Epidermal melanocyte (primary cell): ENCODE data around the gene SH3GLB1.
"Not testable (repeated sequence)": the region's sequence is repeated elsewhere in the genome, so short reads cannot be mapped to it uniquely, and the experiment has no call there.

Experiments
- DNase-seq: peaks from one replicate; pipeline ENCODE4 v3.0.0; 2011; ENCODE audit warnings: low spot score; ENCODE audit not compliant: insufficient read length

SH3GLB1 gene

GRCh38 chr1:86704458-86704971, at the start of gene SH3GLB1:
TSS of gene SH3GLB1 (plus strand) at chr1:86704576. CDS start at chr1:86704900, 324 bp downstream.
- peak; percentile 64 for DNase-seq

- DNase-seq: not testable (repeated sequence)
Observed at GRCh38 chr1:86658381-86658780, 46.0 kb upstream of the SH3GLB1 start.

GRCh38 chr1:86666368-86666767, 38.0 kb upstream of the SH3GLB1 start:
- no peak for DNase-seq

- no peak for DNase-seq
Observed at GRCh38 chr1:86687595-86687994, 16.8 kb upstream of the SH3GLB1 start.

GRCh38 chr1:86692641-86693040, 11.7 kb upstream of the SH3GLB1 start:
- no peak for DNase-seq

- DNase-seq: no peak
Observed at GRCh38 chr1:86695400-86695799, 9.0 kb upstream of the SH3GLB1 start.

GRCh38 chr1:86696522-86696921, 7.9 kb upstream of the SH3GLB1 start:
- DNase-seq: no peak

GRCh38 chr1:86699186-86699585, 5.2 kb upstream of the SH3GLB1 start:
- no peak for DNase-seq

GRCh38 chr1:86701731-86702130, 2.6 kb upstream of the SH3GLB1 start:
- no peak for DNase-seq

GRCh38 chr1:86702954-86703494, 1.4 kb upstream of the SH3GLB1 start:
- not testable (repeated sequence) for DNase-seq

- DNase-seq: no peak
Observed at GRCh38 chr1:86703696-86704457, 499 bp upstream of the SH3GLB1 start.

GRCh38 chr1:86704972-86705664, 742 bp downstream of the SH3GLB1 start:
- DNase-seq: peak; percentile 32

- no peak for DNase-seq
Observed at GRCh38 chr1:86705665-86705985, 1.2 kb downstream of the SH3GLB1 start.

GRCh38 chr1:86706018-86706635, 1.8 kb downstream of the SH3GLB1 start:
- DNase-seq: no peak

- no peak for DNase-seq
Observed at GRCh38 chr1:86708920-86709319, 4.5 kb downstream of the SH3GLB1 start.

- no peak for DNase-seq
Observed at GRCh38 chr1:86712088-86712860, 7.9 kb downstream of the SH3GLB1 start.

- DNase-seq: no peak
Observed at GRCh38 chr1:86713477-86713876, 9.1 kb downstream of the SH3GLB1 start.

GRCh38 chr1:86714159-86714558, 9.8 kb downstream of the SH3GLB1 start:
- DNase-seq: no peak

GRCh38 chr1:86714561-86715244, 10.3 kb downstream of the SH3GLB1 start:
- DNase-seq: no peak

- no peak for DNase-seq
Observed at GRCh38 chr1:86718786-86719185, 14.4 kb downstream of the SH3GLB1 start.

- DNase-seq: no peak
Observed at GRCh38 chr1:86731416-86731815, 27.0 kb downstream of the SH3GLB1 start.
